GM19099 (cell line): Measurements from ENCODE around the gene USP16.

ENCODE experiments used
- POLR2A ChIP-seq: IDR thresholded peaks from 3 replicates; pipeline ENCODE4 v1.6.1; 2011; ENCODE audit warnings: low read depth; ENCODE audit not compliant: insufficient read length; ENCODE audit errors: extremely low read depth

The USP16 gene

GRCh38 chr21:29073222-29074006, 48.9 kb downstream of the USP16 start, which contains the start of gene CCT8:
CCT8 (minus strand) TSS chr21:29073648; CDS start chr21:29073590, 58 bp downstream.
- TF ChIP-seq POLR2A: peak; percentile 96

- TF ChIP-seq POLR2A: no peak
These were observed 49.5 kb downstream of the USP16 start for GRCh38 chr21:29074007-29074376.

- TF ChIP-seq POLR2A: no peak
These were observed 50.3 kb downstream of the USP16 start for GRCh38 chr21:29074783-29075182.

DNA sequence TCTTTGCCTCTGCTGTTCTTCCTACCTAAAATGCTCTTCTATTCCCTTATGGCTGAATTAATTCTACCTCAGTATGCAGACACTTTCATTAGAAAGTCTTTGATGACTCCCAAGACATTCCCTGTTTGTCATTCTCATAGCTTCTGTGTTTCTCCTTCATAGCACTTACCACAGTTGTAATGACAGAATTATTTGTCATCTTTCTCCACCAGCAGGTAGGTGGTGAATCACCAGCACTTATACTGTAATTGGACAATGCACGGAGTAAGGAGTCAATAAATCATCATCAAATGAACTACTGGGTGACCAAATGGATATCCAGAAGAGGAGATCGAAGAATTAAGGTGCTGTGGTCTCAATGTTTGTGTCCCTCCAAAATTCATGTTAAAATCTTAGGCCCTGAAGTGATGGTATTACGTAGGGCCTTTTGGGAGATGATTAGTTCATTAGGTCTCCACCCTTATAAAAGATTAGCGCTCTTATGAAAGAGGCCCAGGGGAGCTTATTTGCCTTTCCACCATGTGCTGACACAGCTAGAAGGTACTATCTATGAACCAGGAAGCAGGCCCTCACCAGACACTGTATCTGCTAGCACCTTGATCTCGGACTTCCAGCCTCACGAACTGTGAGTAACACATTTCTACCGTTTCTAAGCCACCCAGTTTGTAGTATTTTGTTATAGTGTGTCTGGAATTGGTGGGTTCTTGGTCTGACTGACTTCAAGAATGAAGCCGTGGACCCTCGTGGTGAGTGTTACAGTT, 51.4 kb downstream of the USP16 start:
- no peak for TF ChIP-seq POLR2A

DNA sequence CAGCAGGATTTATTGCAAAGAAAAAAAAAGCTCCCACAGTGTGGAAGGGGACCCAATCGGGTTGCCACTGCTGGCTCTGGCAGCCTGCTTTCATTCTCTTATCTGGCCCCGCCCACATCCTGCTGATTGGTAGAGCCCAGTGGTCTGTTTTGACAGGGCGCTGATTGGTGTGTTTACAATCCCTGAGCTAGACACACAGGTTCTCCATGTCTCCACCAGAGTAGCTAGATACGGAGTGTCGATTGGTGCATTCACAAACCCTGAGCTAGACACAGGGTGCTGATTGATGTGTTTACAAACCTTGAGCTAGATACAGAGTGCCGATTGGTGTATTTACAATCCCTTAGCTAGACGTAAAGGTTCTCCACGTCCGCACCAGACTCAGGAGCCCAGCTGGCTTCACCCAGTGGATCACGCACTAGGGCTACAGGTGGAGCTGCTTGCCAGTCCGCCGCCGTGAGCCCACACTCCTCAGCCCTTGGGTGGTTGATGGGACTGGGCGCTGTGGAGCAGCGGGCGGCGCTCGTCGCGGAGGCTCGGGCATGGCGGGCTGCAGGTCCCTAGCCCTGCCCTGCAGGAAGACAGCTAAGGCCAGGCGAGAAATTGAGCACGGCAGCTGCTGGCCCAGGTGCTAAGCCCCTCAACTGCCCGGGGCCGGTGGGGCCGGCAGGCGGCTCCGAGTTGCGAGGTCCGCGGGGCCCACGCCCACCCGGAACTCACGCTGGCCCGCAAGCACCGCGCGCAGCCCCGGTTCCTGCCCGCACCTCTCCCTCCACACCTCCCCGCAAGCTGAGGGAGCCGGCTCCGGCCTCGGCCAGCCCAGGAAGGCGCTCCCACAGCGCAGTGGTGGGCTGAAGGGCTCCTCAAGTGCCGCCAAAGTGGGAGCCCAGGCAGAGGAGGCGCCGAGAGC, 52.5 kb downstream of the USP16 start:
- TF ChIP-seq POLR2A: peak; percentile 0

DNA sequence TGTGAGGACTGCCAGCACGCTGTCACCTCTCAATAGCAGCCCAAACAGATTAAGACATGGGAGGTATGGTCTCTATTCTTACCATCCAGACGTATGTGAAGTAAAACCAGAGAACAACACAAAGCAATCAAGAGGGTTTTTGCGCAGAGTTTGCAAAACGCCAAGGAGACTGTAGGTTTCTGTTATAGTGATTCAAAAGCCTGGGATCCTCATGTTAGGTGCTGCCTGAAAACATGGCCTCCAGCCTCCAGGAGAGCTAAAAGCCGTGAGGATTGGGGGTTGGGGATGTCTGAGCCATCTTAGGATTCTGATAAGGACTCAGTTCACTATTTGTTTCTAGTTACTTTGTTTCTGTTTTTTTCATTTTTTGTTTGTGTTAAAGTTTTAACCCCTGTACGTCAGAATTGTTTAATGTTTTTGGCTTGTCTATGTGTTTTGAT, 53.2 kb downstream of the USP16 start:
- TF ChIP-seq POLR2A: no peak

DNA sequence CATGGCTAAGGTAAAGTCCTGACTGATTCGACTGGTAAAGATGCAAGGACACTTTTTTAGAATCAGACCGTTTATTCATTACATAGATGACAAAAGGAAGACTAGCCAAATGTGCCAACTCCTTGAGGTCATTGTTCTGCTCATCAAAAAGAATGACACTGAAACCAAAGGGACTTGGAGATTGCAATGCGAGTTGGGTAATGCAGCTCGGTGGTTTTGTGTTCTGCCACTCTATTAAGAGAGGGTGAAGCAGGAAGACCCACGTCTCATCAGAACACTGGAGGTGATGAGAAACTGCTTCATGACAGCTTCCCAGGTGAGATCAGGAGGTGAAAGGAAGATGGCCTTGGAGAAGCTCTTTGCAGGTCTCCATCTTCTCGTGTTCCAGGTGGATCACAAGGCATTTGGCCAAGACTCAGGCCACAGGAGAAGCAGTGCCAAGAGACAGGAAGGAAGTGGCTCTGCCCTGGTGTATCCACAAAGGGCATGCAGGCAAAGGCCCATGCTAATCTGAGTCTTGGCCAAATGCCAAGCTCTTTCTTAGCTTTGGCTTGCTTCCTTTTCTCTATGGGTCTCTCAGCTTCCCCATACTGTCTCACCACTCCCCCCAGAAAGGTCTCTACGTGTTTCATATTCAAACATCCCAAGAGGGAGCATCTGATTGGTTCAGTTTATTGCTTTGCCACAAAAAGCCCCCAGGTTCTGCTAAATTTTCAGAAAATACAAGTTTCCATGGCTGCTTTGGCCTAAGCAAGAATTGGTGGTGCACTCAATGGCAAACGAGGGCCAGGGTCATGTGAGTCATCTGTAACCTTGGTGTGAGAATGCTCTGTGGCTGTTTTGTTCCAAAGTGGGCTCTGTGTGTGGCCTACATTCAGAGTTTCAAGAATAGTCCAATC, 54.6 kb downstream of the USP16 start:
- TF ChIP-seq POLR2A: peak; percentile 16

DNA sequence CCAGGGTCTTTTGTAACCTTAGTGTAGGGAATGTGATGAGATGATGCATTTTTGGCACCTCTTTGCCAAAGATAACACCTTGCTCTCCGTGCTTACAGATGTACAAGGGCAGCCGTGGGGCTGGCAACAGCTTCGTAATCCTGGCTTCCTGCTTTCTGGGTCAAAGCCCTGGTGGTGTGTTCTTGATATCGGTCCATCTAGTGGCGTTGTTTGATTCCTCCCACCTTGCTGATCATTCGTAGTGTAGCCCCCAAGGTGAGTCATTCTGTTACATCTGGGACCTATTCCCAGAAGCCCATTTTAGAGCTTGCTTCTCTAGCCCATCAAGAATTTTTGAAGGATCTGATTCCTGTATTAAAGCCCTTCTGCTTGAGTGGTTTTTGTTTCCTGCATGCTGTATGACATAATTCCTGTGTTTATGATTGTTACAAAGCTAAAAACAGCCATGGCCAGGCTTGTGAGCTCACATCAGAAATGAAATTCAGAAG, 56.0 kb downstream of the USP16 start:
- no peak for TF ChIP-seq POLR2A

DNA sequence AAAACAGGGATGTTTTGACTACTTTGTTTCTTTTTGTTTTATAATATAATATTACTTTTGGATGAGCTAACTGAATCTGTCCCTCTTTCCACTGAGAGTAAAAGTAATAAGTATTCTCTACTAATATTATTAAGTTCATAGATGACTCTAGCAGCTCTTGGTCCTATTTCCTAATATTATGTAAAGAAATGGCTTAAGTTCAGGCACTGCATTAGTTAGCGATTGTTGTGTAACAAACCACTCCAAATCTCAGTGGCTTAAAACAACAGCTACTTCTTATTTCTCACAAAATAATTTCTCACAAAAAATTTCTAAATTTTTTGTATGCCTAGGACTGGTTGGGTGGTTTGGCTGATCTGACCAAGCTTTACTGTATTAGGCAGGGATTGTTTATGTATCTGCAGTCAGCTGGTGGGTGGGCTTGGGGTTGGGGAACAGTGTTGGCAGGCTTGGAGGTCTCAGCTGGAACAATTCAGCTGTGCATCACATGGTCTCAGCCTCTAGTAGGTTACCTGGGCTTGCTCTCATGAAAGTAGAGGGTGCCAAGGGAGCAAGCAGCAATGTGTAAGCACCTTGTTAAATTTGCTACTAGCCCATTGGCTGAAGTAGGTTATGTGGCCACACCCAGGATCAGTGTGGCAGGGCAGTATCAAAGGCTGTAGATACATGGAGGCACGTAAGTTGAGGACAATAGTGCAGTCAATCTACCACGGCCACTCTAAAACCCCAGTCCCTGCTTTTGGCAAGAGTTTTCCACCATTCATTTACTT, 57.8 kb downstream of the USP16 start:
- TF ChIP-seq POLR2A: no peak

DNA sequence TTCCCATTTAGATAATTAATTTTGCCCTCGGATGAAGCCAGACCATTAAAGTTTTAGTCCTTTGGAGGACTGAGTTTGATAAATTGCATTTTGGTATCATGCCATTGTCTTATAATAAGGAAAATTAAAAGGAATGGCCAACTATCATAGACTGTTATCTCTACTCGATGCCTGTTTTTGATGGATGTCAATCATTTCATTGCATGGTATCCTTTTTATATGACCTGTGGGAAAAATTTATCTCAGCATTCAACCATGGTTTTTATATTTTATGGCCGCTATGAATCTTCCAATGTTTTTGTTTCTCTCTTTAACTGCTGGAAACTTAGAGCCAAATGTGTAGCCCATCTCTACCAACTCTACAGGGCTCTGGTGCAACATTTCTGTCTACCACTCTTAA, 58.8 kb downstream of the USP16 start:
- TF ChIP-seq POLR2A: no peak

DNA sequence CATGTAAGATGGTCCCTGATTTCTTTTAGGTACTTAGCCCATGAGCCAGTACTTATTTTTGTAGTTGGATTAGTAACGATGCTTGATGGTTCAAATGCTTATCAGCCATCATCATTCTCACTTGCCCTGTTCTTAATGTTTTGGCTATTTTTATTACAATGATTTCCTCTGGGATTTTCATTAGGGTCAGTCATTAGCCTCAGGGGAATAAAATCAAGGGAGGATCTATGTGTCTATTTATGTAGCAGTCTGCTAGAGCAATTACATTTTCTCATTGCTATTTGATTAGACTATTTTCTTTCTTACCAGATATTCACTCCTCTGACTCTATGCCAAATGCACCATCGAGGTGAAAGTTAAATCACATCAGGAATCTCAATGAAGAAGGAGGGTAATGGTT, 59.9 kb downstream of the USP16 start:
- no peak for TF ChIP-seq POLR2A

GRCh38 chr21:29085106-29085752, 60.8 kb downstream of the USP16 start:
- TF ChIP-seq POLR2A: no peak

DNA sequence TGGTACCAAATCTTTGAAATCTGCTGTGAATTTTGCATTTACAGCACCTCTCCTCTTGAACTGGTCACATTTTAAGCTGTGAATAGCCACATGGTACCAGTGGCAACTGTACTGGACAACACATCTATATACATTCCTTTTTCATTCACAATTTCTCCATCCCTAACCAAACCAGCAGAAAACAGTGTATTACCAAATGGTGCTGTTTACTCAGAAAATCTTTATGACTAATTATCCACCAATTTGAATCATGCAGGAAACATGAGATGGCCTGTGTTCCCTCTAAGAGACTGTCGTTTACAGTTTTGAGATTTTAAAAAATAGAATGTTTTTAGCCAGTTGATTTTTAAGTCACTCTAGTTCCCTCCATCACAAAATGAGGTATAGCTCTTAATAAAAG, 66.6 kb downstream of the USP16 start:
- TF ChIP-seq POLR2A: no peak
